GM18505 (cell line): ENCODE measurements around the gene PLEKHA8.

Experiments
- ATAC-seq: cut with Tn5 transposase; IDR thresholded peaks from one replicate; pipeline ENCODE4 v1.9.1; 2021; ENCODE audit not compliant: unreplicated experiment
- POLR2A ChIP-seq: IDR thresholded peaks from 4 replicates; pipeline ENCODE4 v1.6.1; 2011; ENCODE audit warnings: borderline replicate concordance; ENCODE audit not compliant: insufficient read depth, insufficient read length; ENCODE audit errors: extremely low read depth

Gene PLEKHA8

DNA sequence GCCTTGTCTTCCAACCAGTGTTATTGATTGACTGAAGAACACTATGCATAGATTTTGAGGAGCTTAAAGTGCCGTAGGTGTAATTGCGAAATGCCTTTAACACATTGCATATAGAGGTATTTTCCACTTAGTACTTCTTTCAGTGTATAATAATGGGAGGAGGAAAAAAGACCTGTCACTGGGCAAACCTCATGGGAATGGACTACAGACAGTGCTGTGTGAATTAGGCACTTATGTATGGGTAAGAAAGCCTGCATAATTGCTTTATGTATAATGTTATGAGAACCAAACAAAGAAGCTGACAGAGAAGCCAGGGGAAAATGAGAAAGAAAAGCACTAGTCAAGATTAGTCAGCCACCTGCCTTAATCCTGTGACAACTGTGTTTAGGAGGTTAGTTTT is 26.2 kb upstream of the PLEKHA8 start:
- no peak for TF ChIP-seq POLR2A
- no peak for ATAC-seq

DNA sequence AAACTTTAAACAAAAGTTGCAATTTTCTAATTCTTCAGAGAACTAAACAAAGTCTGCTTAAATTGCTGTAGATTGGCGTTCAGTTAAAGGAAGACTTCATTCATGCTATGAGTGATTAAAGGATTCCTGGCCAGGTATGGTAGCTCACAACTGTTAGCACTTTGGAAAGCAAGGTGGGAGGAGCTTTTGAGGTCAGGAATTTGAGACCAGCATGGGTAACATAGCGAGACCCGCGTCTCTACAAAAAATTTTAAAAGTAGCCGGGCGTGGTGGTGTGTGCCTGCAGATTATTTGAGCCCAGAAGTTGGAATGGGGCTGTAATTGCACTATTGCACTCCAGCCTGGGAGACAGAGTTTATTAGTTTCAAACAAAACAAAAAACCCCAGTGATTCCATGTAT is 25.1 kb upstream of the PLEKHA8 start:
- ATAC-seq, result no peak

DNA sequence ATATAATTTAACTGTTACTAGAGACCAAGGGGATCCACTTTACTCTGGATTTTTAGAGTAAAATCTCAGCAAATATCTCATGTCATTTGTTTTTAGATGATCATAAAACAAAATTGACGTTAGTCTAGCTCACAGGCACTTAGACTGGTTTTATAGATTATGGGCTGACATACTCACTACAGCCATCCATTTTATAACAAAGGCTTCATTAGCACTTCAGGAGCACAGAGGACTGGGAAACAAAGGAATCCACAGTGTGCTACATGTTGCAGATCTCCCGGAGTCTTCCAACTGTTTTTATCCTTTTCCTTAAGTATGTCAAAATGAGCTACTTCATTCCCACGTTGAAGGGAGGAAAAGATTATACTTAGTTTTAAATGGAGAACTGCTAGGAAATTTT is 22.7 kb upstream of the PLEKHA8 start:
- no peak for ATAC-seq
- no peak for TF ChIP-seq POLR2A

More for the DNA sequence above, 25.1 kb upstream of the PLEKHA8 start:
- no peak for TF ChIP-seq POLR2A

DNA sequence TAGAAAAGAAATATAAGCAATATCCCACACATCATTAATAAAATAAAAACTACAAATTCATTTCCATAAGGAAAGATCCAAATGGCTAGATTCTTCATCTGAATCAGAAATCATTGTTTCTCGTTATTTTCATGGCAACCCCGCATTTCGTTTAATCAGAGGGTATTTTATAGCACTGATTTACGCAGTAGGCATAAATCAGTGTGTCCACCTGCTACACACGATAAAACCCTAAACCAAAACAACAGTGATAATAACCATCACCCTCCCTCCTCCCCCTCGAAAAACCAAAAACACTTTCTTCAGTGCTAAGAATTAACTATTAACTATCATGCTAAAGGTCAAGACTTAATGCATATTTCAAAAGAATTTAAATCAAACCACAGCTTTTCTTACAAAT is 18.2 kb upstream of the PLEKHA8 start:
- TF ChIP-seq POLR2A, result no peak
- ATAC-seq, result no peak

DNA sequence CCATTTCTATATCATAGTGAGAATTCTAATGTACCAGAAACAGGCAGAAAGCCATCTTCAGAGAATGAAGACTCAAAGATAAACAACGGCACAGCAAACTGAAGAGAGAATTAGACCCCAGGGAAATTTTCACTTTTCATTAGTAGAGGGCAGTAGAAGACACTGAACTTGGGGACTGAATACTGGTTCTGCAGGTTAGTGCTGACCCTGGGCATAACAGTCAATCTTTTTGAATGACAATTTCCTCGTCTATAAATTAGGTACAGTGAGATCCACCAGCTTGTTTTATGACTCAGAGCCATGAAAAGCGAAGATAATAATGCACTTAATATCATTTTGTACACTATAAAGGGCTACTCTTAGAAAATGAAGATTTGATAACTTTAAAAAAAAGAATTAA is 15.5 kb upstream of the PLEKHA8 start:
- no peak for ATAC-seq
- no peak for TF ChIP-seq POLR2A

DNA sequence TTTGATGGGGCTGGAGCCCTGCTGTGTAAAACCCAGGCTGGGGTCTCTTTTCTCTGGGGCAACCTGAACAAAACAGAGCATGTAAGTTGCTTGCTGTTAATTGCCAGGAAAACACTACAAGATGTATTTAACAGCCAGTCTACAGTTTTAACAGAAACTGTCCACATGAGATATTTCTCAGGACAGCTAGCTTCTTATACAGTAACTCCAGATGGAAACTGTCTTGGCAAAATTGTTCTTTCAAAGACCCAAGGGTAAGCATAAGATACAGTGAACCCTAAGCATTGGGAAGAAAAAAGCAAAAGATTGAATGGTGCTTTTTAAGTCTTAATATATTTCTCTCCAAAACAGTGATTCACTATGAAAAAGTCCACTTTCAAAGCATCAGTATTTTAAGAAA is 9.8 kb upstream of the PLEKHA8 start:
- no peak for TF ChIP-seq POLR2A

DNA sequence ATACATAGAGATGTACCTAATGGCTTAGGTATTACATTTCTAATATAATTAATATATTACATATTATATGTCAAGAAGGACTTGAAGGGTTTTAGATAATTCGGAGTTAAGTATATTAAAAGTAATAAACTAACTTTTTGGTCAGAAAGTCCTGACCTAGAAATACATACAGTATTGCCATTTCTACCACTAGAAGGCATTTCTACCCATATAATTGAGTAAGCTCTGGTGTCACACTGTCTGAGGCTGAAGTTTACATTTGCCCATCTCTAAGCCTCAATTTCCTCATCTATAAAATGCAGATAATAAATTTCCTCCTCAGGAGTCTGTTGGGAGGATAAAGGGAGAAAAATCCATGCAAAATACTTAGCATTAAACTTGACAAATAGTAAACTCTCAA is 8.8 kb upstream of the PLEKHA8 start:
- no peak for ATAC-seq
- TF ChIP-seq POLR2A, result no peak

More for the DNA sequence above, 9.8 kb upstream of the PLEKHA8 start:
- no peak for ATAC-seq

DNA sequence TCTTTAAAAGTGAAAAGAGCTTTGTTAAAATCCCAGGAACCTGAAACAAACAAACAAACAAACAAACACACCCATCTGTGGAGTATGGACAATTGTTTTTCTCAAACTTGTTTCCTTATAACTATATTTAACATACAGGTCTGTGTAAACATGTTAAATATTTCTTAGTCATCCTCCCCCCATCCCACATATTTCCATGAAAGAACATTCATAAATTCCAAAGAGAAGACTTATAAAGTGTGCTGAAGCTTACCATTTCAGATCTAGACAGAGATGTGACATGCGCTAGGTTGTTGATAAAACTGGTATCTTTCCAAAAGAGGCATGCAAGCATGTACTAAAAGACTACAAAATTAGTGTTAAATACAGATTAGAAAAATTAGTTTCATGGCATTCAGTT is 8.3 kb upstream of the PLEKHA8 start:
- ATAC-seq, result no peak
- no peak for TF ChIP-seq POLR2A

DNA sequence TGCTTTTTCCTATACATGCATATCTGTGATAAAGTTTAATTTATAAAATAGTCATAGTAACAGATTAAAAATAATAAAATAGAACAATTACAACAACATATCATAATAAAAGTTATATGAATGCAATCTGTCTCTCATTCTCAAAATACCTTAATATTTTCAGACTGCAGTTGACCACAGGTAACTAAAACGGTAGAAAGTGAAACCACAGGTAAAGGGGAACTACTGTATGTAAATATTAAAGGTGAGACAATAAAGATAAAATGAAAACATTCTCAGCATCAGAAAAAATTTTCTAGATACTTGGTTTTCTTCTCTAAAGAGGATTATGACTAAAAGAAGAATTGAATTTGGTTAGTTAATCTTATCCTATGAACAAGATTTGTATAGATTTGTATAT is 7.7 kb upstream of the PLEKHA8 start:
- no peak for ATAC-seq
- TF ChIP-seq POLR2A, result no peak

DNA sequence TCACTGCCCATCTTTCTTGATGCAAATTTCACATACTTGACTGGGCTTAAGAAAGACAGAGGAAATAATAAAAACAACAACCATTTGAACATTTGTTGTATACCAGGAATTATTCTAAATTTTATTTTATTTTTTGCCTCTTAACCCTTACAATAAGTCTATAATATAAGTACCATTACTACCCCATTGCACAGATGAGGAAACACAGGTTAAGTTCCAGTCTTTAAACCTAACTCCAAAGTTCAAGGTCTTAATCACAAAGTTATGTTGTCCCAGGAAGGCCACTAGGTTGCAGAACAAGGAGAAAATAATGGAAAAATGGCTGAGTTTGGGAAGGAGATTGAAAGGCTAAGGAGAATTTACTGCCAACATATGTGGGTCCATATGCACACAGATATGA is 5.2 kb upstream of the PLEKHA8 start:
- TF ChIP-seq POLR2A, result no peak
- no peak for ATAC-seq

DNA sequence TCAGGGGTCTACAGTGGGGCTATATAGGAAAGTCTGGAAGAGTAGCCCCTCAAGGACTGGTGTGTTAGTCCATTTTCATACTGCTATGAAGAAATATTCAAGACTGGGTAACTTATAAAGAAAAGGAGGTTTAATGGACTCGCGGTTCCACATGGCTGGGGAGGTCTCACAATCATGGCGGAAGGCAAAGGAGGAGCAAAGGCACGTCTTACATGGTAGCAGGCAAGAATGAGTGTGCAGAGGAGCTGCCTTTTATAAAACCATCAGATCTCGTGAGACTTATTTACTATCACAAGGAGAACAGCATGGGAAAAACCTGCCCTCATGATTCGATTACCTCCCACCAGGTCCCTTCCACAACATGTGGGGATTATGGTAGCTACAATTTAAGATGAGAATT is 4.7 kb upstream of the PLEKHA8 start:
- no peak for ATAC-seq

DNA sequence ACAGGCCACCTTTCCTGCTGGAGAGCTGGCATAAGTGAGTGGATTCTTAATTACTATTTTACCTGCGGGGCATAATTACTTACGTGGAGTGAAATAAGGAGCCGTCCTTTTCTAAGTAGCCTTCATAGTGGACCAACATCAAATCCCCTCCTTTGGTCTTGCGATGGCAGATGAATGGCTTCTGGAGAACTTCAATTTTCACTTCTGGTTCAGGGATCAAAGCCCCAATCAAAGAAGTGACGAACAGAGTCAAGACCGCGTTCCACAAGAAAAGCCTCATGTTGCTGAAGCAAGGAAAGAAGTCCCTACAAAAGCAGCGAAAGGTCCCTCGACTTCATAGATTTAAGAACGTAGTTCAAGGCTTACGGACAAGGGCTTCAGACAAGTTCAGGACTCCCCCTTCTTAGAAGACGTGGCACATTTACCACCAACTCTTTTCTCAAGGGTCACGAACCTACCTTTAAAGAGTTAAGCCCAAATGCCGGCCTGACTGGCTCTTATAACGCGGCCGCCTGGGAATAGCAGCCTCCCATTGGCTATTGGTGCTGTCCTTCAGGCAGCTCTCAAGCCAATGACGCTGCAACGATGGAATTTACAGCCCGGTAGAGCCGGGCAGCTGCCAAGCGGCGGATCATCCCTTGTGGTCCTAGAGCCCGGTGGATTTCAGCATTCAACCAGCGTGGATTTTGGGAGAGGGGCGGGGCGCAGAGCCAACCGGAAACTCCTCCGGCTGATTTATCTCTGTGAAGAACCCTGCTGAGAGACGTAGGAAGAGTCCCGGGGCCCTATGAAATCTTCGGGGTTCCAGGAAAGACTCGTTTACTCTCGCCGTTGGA is 1.8 kb upstream of the PLEKHA8 start, which contains the start of gene FKBP14:
Gene FKBP14, minus strand, starts transcription at position 474 of the 836 bp plus-strand sequence. Its CDS starts 194 bp downstream, at position 280.
- peak; percentile 70 for TF ChIP-seq POLR2A
- peak; percentile 71 for ATAC-seq

More for the DNA sequence above, 4.7 kb upstream of the PLEKHA8 start:
- no peak for TF ChIP-seq POLR2A

DNA sequence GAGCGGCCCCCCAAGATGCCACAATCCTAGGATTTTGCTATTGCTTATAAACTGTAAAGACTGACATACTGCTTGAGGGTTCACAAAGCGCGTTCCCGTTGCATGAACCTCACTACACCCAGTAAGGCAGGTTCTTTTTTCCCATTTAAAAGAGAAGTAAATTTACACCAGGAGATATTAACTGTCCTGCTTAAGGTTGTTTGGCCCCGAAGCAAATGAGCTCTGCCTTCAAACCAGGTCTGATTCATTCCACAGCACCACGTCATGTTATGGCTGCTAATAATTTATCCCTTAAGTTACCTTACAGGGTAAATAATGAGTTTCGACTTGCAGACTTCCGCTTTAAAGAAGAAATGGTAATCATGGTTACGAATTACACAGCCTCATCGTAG is 1.2 kb upstream of the PLEKHA8 start:
- TF ChIP-seq POLR2A, result no peak
- ATAC-seq, result peak; percentile 5

DNA sequence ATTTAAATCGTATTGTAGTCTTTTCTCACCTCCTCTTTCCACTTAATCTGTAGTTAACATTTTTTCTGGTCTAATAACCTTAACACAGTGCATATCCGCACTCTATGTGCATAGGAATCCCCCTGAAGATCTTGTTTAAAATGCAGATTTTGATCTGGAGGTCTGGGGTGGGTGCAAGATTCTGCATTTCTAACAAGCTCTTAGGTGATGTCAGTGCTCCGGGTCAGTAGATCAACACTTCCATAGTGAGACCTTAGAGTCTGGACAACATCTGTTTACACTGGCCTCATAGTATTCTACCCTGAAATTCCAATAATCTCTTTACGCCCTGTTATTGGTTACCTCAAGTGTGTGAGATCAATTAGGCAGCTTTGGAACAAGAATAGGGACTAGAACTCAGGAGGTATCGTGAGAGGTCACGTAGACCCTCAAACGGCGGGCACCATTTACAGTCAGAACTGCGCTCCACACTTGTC is 434 bp upstream of the PLEKHA8 start:
- TF ChIP-seq POLR2A, result no peak
- ATAC-seq, result no peak

DNA sequence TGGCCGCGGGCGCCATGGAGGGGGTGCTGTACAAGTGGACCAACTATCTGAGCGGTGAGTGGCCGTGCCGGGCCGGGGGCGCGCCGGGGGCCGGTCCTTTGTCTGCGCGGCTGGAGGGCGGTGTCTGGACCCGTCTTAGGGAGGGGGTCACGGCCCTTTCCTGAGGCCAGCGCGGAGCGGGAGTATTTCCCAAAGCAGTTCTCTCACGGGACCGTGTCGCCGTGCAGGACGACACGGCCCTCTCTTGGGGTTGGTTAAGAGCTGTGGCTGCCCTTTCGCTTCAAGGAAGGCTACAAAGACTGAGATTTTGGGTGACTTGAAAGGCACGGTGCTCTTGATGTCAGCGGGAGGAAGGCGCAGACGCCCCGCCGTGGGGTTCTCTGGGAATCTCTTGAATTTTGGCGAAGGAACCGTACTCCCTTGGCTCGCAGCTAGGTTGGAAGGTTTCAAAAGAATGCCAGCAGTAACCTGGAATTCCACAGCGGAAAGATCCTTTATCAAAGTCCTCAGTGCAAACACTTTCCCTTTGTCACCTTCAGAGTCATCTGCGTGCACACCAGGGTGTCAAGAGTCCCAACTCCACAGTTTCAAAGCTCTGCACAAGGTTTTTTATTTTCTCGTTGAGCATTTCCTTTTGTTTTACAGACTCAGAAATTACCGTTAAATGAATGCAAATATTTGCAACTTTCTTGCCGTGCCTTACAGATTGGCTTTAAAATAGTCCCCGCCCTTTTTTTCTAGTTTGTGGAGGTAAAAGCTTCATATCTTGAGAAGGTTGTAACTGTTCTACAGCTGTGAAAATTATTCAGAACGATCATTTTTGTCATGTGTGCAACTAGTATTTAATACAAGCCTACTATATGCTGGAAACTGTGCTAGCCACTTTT is 780 bp downstream of the PLEKHA8 start:
- peak; percentile 26 for ATAC-seq
- peak; percentile 0 for TF ChIP-seq POLR2A
